Left renal cortex interstitium (tissue), 4 donors: ENCODE measurements around the gene NKAIN4. TPM values are rescaled to one million over a fixed set of nuclear protein-coding genes. Genes with fewer than 3 reads are reported as not detected.

Experiments
- DNase-seq, 4 donors: peaks; one replicate each; pipeline ENCODE4 v3.0.0-alpha.2; 2013; ENCODE audit warnings: low read depth in 4 of 4, low spot score in 2 of 4, missing footprints in 1 of 4
- polyA plus RNA-seq, 4 donors: library from polyadenylated mRNA; unstranded; fragments of 120-200 nt; gene quantifications; one replicate each; pipeline ENCODE4 v1.2.1, GENCODE V29; 2013; ENCODE audit not compliant: insufficient read length in 4 of 4

The NKAIN4 gene
- polyA plus RNA-seq, 4 donors: 25.4 to 42.2 (median 40.8) TPM

GRCh38 chr20:63288581-63289251, 34.5 kb upstream of the NKAIN4 start:
- no peak for DNase-seq

GRCh38 chr20:63287697-63288580, 33.7 kb upstream of the NKAIN4 start:
- DNase-seq: no peak

GRCh38 chr20:63286781-63287696, 32.8 kb upstream of the NKAIN4 start:
- no peak for DNase-seq

- no peak for DNase-seq
Observed at GRCh38 chr20:63285636-63286615, 31.7 kb upstream of the NKAIN4 start.

- no peak for DNase-seq
Observed at GRCh38 chr20:63284981-63285524, 30.8 kb upstream of the NKAIN4 start.

- DNase-seq: no peak
Observed at GRCh38 chr20:63284544-63284949, 30.3 kb upstream of the NKAIN4 start.

GRCh38 chr20:63284083-63284440, 29.8 kb upstream of the NKAIN4 start:
- DNase-seq: no peak

- DNase-seq: no peak
Observed at GRCh38 chr20:63283397-63284082, 29.3 kb upstream of the NKAIN4 start.

GRCh38 chr20:63282946-63283345, 28.7 kb upstream of the NKAIN4 start:
- no peak for DNase-seq

GRCh38 chr20:63281742-63282665, 27.7 kb upstream of the NKAIN4 start:
- no peak for DNase-seq

GRCh38 chr20:63280929-63281545, 26.8 kb upstream of the NKAIN4 start:
- DNase-seq: no peak

GRCh38 chr20:63280371-63280770, 26.1 kb upstream of the NKAIN4 start:
- DNase-seq: no peak

- no peak for DNase-seq
Observed at GRCh38 chr20:63279931-63280330, 25.7 kb upstream of the NKAIN4 start.

GRCh38 chr20:63278661-63279060, 24.4 kb upstream of the NKAIN4 start:
- DNase-seq: no peak

- no peak for DNase-seq
Observed at GRCh38 chr20:63277466-63278272, 23.4 kb upstream of the NKAIN4 start.

- no peak for DNase-seq
Observed at GRCh38 chr20:63276956-63277355, 22.7 kb upstream of the NKAIN4 start.

GRCh38 chr20:63275825-63276224, 21.6 kb upstream of the NKAIN4 start:
- DNase-seq: no peak
